A673 (cell line): ENCODE measurements around the gene DDX11. TPM values are rescaled to one million over a fixed set of nuclear protein-coding genes. Genes with fewer than 3 reads are reported as not detected.

ENCODE experiments used
- BruUV-seq: library from RNA; stranded (reverse); fragments of 400-500 nt; replicated peaks from 2 replicates; lab custom pipeline; 2021; lab: Mats Ljungman, UMichigan
- CTCF ChIA-PET: fragments of 300-600 bp; sonication (Branson Sonifier 250); formaldehyde crosslinking; loops from one replicate; lab custom pipeline; 2022; ENCODE audit warnings: antibody characterized with exemption; lab: Charles Lee
- POLR2A ChIA-PET: fragments of 300-600 bp; sonication (Branson Sonifier 250); formaldehyde crosslinking; loops from one replicate; lab custom pipeline; 2022; ENCODE audit warnings: antibody characterized with exemption; ENCODE audit not compliant: low non-redundant PET; lab: Charles Lee
- DNase-seq: peaks from one replicate; pipeline ENCODE4 v3.0.0-alpha.2; 2015; ENCODE audit warnings: low spot score
- H3K27ac ChIP-seq: fragments of 200-600 bp; sonication (generic); 2 replicates; pipeline ENCODE4 v1.5.1; 2016; ENCODE audit warnings: mixed run types, low read depth, mild to moderate bottlenecking, mixed read lengths, antibody characterized with exemption, low read length; ENCODE audit not compliant: poor library complexity, severe bottlenecking
- H3K27me3 ChIP-seq: fragments of 200-600 bp; sonication (generic); replicated peaks from 2 replicates; pipeline ENCODE4 v1.6.1; 2017; ENCODE audit warnings: mixed run types, low read depth, mild to moderate bottlenecking, mixed read lengths, antibody characterized with exemption, low read length; ENCODE audit not compliant: insufficient read depth, poor library complexity
- H3K36me3 ChIP-seq: fragments of 200-600 bp; sonication (generic); 2 replicates; pipeline ENCODE4 v1.6.1; 2016; ENCODE audit warnings: mixed run types, mild to moderate bottlenecking, mixed read lengths, antibody characterized with exemption, low read length; ENCODE audit not compliant: insufficient read depth, poor library complexity, severe bottlenecking
- H3K4me1 ChIP-seq: fragments of 200-600 bp; sonication (generic); 2 replicates; pipeline ENCODE4 v1.6.1; 2017; ENCODE audit warnings: mixed run types, mild to moderate bottlenecking, mixed read lengths, antibody characterized with exemption, low read length; ENCODE audit not compliant: insufficient read depth, poor library complexity, severe bottlenecking
- H3K4me3 ChIP-seq: fragments of 200-600 bp; sonication (generic); 2 replicates; pipeline ENCODE4 v1.5.1; 2016; ENCODE audit warnings: low read depth, mixed run types, mild to moderate bottlenecking, mixed read lengths, low read length; ENCODE audit not compliant: poor library complexity, severe bottlenecking
- H3K9me3 ChIP-seq: fragments of 200-600 bp; sonication (generic); 2 replicates; pipeline ENCODE4 v1.6.1; 2016; ENCODE audit warnings: mixed run types, low read depth, mild to moderate bottlenecking, mixed read lengths, antibody characterized with exemption, low read length; ENCODE audit not compliant: poor library complexity, severe bottlenecking
- EZH2 ChIP-seq: fragments of 200-600 bp; sonication (generic); IDR thresholded peaks from 2 replicates; pipeline ENCODE4 v1.6.1; 2017; ENCODE audit warnings: borderline replicate concordance, low read depth, mild to moderate bottlenecking, mixed read lengths, antibody characterized with exemption, low read length; ENCODE audit not compliant: poor library complexity, severe bottlenecking
- intact Hi-C: fragments of 100-400 bp; cut with micrococcal nuclease; formaldehyde crosslinking; loops from one replicate; pipeline ENCODE4 v1.10.0; 2022; ENCODE audit not compliant: unreplicated experiment
- total RNA-seq: library from RNA; stranded (reverse); gene quantifications from 2 replicates; pipeline ENCODE4 v1.2.3, GENCODE V29; 2021
- TF ChIP-seq, protein P1 (sequence below): fragments of 300-800, 200-600 bp; sonication (generic); conservative IDR thresholded peaks from 2 replicates; pipeline ENCODE4 v1.5.1; 2017; ENCODE audit warnings: low read depth, mild to moderate bottlenecking, antibody characterized with exemption, low read length, moderate library complexity, mixed read lengths

Gene DDX11
- total RNA-seq, 1 experiment from 2014 or later = 188 TPM

DNA sequence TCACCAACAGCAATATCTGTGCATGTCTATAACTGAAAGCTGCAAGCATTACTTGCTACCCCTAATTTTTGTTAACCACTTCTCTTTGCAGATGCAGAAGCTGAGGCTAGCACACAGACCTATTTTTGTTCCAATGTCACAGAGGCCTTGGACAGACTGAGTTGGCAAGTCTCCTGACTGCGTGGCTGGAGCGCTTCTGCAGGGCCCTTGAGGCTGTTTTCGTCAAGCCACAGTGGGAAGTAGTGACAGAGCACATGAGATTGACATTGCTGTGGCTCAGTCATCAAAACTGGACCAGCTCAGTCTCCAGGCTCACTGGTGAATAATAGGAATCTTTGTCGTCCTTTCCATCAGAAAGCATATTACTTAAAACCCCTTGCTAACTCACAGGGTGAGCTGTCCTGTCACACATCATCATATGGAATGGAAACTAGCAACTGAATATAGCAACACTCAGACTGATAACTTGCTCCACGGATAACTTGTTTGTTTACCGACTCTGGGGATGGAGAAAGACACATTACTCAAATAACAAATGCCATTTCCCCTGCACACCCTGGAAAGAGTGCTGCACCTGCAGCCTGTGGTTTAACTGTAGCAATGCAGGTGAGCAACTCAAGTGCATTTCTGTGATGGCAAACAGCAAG is 43.6 kb upstream of the DDX11 start:
- BruUV-seq = no TSS peak
- Histone ChIP-seq H3K9me3 (no peaks in the 10 kb centered on the region), H3K27me3 (no peaks in the 10 kb centered on the region), H3K4me1 (no peaks in the 10 kb centered on the region), H3K36me3 (no peaks in the 10 kb centered on the region), H3K4me3 (no peak overlapping the region), H3K27ac (no peak overlapping the region)
- DNase-seq = no peak
- ChIA-PET CTCF (no interaction called here), POLR2A (no interaction called here)
- intact Hi-C loops = no loop called here
- TF ChIP-seq, protein P1, sequence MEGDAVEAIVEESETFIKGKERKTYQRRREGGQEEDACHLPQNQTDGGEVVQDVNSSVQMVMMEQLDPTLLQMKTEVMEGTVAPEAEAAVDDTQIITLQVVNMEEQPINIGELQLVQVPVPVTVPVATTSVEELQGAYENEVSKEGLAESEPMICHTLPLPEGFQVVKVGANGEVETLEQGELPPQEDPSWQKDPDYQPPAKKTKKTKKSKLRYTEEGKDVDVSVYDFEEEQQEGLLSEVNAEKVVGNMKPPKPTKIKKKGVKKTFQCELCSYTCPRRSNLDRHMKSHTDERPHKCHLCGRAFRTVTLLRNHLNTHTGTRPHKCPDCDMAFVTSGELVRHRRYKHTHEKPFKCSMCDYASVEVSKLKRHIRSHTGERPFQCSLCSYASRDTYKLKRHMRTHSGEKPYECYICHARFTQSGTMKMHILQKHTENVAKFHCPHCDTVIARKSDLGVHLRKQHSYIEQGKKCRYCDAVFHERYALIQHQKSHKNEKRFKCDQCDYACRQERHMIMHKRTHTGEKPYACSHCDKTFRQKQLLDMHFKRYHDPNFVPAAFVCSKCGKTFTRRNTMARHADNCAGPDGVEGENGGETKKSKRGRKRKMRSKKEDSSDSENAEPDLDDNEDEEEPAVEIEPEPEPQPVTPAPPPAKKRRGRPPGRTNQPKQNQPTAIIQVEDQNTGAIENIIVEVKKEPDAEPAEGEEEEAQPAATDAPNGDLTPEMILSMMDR = no peak
- no peak for TF ChIP-seq EZH2

GRCh38 chr12:31031951-31032335 is 41.7 kb upstream of the DDX11 start:
- intact Hi-C loops = no loop called here
- CTCF ChIA-PET = no interaction called here
- POLR2A ChIA-PET = interaction anchor here (0.6 kb wide), 1 partner anchor 9 kb away, joined by 3 read pairs; no protein-coding TSS in a partner anchor

DNA sequence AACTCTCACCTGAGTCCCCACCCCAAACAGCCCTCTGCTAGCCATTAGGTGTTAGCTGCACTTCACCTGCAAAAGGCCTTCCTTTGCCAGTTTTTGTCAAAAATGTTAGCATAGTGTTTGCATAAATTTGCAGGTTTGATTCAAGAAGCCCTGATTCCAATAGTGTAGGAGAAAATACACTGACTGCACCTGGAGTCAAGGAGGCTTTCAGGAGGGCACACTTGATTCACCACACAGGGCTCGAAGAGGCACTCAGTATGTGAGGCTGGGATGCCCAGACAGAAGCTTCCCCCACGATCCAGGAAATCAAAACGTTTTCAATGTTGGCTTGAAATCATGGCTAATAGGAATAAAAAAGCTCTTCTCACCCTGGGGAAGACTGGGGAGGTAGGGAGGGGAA is 40.5 kb upstream of the DDX11 start:
- Histone ChIP-seq H3K9me3 (no peaks in the 10 kb centered on the region), H3K27me3 (no peaks in the 10 kb centered on the region), H3K36me3 (no peaks in the 10 kb centered on the region), H3K4me1 (peaks cover 6% of the 10 kb centered on the region), H3K27ac (no peak overlapping the region), H3K4me3 (no peak overlapping the region)
- DNase-seq = no peak
- no TSS peak for BruUV-seq
- CTCF ChIA-PET = no interaction called here
- POLR2A ChIA-PET = no interaction called here
- TF ChIP-seq, protein P1 = no peak
- no peak for TF ChIP-seq EZH2
- intact Hi-C loops = no loop called here

More at GRCh38 chr12:31031951-31032335, 41.7 kb upstream of the DDX11 start:
- BruUV-seq = no TSS peak
- H3K4me1 ChIP-seq = peaks cover 6% of the 10 kb centered on the region
- no peak overlapping the region for H3K4me3 ChIP-seq
- H3K36me3 ChIP-seq = no peaks in the 10 kb centered on the region
- no peak for DNase-seq
- H3K27ac ChIP-seq = no peak overlapping the region
- H3K9me3 ChIP-seq = no peaks in the 10 kb centered on the region
- H3K27me3 ChIP-seq = no peaks in the 10 kb centered on the region
- no peak for TF ChIP-seq EZH2
- TF ChIP-seq, protein P1 = no peak
